ENCODE measurements around the gene MAP4K3.

The MAP4K3 gene

DNA sequence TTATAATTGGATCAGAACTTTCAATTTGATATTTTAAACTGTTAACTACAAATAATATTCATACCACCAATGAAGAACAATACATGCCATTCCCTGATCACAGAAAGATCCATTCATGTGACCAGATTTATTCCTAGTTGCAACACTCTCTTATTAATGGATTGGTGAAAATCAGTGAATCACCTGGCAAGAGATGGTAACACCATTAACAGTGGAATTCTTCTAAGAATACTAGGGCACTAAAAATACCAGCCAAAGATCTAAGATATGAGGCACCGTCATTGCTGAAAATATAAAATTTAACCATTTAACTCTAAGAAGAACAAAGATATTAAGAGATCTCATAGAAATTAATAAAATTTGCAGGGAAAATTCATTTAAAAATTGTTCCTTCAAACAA is 58.1 kb downstream of the MAP4K3 start:
- no peak overlapping the region for H3K27ac ChIP-seq (replicated peaks)
- H3K27me3 ChIP-seq (ENCODE audit: insufficient read depth, poor library complexity, severe bottlenecking), result no peaks in the 10 kb centered on the region
- no peak overlapping the region for H3K4me3 ChIP-seq (replicated peaks; ENCODE audit: insufficient read depth, low read length)
- no peak for DNase-seq (ENCODE audit: low read depth in 1 of 2, low spot score in 1 of 2)
- no peak for TF ChIP-seq POLR2AphosphoS5 (IDR thresholded peaks at IDR 0.05; ENCODE audit: low read depth)
- TF ChIP-seq, protein P1, sequence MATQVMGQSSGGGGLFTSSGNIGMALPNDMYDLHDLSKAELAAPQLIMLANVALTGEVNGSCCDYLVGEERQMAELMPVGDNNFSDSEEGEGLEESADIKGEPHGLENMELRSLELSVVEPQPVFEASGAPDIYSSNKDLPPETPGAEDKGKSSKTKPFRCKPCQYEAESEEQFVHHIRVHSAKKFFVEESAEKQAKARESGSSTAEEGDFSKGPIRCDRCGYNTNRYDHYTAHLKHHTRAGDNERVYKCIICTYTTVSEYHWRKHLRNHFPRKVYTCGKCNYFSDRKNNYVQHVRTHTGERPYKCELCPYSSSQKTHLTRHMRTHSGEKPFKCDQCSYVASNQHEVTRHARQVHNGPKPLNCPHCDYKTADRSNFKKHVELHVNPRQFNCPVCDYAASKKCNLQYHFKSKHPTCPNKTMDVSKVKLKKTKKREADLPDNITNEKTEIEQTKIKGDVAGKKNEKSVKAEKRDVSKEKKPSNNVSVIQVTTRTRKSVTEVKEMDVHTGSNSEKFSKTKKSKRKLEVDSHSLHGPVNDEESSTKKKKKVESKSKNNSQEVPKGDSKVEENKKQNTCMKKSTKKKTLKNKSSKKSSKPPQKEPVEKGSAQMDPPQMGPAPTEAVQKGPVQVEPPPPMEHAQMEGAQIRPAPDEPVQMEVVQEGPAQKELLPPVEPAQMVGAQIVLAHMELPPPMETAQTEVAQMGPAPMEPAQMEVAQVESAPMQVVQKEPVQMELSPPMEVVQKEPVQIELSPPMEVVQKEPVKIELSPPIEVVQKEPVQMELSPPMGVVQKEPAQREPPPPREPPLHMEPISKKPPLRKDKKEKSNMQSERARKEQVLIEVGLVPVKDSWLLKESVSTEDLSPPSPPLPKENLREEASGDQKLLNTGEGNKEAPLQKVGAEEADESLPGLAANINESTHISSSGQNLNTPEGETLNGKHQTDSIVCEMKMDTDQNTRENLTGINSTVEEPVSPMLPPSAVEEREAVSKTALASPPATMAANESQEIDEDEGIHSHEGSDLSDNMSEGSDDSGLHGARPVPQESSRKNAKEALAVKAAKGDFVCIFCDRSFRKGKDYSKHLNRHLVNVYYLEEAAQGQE (IDR thresholded peaks at IDR 0.05; ENCODE audit: insufficient replicate concordance, low read depth), result no peak
- no peak for TF ChIP-seq GABPA (IDR thresholded peaks at IDR 0.05; ENCODE audit: low read depth)
- TF ChIP-seq, protein P2, sequence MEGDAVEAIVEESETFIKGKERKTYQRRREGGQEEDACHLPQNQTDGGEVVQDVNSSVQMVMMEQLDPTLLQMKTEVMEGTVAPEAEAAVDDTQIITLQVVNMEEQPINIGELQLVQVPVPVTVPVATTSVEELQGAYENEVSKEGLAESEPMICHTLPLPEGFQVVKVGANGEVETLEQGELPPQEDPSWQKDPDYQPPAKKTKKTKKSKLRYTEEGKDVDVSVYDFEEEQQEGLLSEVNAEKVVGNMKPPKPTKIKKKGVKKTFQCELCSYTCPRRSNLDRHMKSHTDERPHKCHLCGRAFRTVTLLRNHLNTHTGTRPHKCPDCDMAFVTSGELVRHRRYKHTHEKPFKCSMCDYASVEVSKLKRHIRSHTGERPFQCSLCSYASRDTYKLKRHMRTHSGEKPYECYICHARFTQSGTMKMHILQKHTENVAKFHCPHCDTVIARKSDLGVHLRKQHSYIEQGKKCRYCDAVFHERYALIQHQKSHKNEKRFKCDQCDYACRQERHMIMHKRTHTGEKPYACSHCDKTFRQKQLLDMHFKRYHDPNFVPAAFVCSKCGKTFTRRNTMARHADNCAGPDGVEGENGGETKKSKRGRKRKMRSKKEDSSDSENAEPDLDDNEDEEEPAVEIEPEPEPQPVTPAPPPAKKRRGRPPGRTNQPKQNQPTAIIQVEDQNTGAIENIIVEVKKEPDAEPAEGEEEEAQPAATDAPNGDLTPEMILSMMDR (IDR thresholded peaks at IDR 0.05; ENCODE audit: insufficient read depth, low read length), result no peak
- no peak for TF ChIP-seq SPI1 (IDR thresholded peaks at IDR 0.05; ENCODE audit: borderline replicate concordance, low read depth)

DNA sequence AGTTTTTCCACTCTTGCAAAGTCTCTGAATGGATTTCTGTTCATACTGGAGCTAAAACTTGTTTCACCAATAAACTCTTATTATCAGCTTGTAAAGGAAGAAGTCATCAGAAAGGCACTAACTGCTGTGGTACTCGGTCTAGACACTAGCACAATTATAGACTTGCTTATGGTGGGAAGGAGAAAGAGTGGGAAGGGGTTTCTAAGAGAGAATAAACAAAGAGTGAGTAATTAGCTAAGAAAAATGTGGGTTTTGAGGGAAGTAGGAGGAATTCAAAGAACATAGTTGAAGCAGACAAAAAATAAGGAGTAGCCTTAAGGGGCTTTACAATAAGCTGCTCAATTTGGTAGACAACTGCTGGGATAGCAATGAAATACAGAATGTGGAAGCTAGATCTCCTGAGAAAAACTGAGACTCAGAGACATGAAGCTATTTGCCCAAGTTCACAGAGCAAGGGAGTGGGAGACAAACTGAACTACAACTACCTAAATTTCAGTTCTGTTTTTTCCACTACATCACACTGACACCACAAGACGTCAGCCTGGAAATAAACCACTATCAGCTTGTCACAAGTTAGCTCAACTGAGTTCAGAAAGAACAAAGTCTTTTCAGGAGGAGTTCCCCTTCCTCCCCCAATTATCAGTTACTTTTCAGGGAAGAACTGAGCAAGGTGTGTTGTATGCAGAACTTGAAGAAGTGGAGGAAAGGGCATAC is 59.7 kb downstream of the MAP4K3 start:
- no peaks in the 10 kb centered on the region for H3K27me3 ChIP-seq (ENCODE audit: insufficient read depth, poor library complexity, severe bottlenecking)
- TF ChIP-seq SPI1 (IDR thresholded peaks at IDR 0.05; ENCODE audit: borderline replicate concordance, low read depth) (peak; percentile 43; the same call in 1 of the 2 replicates), GABPA (IDR thresholded peaks at IDR 0.05; ENCODE audit: low read depth) (no peak)
- DNase-seq (ENCODE audit: low read depth in 1 of 2, low spot score in 1 of 2), result peak in 1 of 2 experiments; percentile 57
- peak overlapping the region; percentile 28 for H3K27ac ChIP-seq (replicated peaks)
- H3K4me3 ChIP-seq (replicated peaks; ENCODE audit: insufficient read depth, low read length), result no peak overlapping the region

DNA sequence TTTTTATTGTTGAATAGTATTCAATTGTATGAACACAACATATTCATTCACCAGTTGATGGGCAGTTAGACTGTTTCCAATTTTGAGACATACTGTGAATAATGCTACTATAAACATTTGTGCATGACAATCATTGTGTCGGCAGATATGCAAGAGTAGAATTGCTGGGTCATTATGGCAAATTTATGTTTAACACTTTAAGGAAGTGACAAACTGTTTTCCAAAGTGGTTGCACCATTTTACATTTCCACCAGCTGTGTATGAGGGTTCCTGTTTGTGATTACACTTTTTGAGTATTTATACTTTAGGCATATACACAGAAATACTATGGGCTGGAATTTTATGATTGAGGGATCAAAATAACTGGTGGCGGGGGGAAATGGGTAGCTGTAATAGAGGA is 61.2 kb downstream of the MAP4K3 start:
- Histone ChIP-seq H3K4me3 (replicated peaks; ENCODE audit: insufficient read depth, low read length) (no peak overlapping the region), H3K27me3 (ENCODE audit: insufficient read depth, poor library complexity, severe bottlenecking) (no peaks in the 10 kb centered on the region), H3K27ac (replicated peaks) (peak overlapping the region; percentile 64)
- TF ChIP-seq, protein P1 (IDR thresholded peaks at IDR 0.05; ENCODE audit: insufficient replicate concordance, low read depth), result no peak
- TF ChIP-seq, protein P2 (IDR thresholded peaks at IDR 0.05; ENCODE audit: insufficient read depth, low read length), result no peak
- TF ChIP-seq GABPA (IDR thresholded peaks at IDR 0.05; ENCODE audit: low read depth) (no peak), SPI1 (IDR thresholded peaks at IDR 0.05; ENCODE audit: borderline replicate concordance, low read depth) (peak; percentile 87)
- peak; percentile 28 to 46 for DNase-seq (ENCODE audit: low read depth in 1 of 2, low spot score in 1 of 2)

DNA sequence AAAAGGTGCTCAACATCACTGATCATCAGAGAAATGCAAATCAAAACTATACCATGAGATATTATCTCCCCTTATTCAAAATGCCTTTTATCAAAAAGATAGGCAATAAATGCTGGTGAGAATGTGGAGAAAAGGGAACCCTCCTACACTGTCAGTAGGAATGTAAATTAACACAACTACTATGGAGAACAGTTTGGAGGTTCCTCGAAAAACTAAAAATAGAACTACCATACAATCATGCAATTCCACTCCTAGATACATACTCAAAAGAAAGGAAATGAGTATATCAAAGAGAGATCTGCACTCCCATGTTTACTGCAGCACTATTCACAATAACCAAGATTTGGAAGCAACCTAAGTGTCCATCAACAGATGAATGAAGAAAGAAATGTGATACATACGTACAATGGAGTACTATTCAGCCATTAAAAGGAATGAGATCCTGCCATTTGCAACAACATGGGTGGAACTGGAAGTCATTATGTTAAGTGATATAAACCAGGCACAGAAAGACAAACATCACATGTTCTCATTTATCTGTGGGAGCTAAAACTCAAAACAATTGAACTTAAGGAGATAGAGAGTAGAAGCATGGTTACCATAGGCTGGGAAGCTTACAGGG is 63.8 kb downstream of the MAP4K3 start:
- no peak for DNase-seq (ENCODE audit: low read depth in 1 of 2, low spot score in 1 of 2)
- no peak overlapping the region for H3K4me3 ChIP-seq (replicated peaks; ENCODE audit: insufficient read depth, low read length)
- H3K27me3 ChIP-seq (ENCODE audit: insufficient read depth, poor library complexity, severe bottlenecking), result no peaks in the 10 kb centered on the region
- H3K27ac ChIP-seq (replicated peaks), result no peak overlapping the region
- TF ChIP-seq, protein P1 (IDR thresholded peaks at IDR 0.05; ENCODE audit: insufficient replicate concordance, low read depth), result no peak
- TF ChIP-seq POLR2AphosphoS5 (IDR thresholded peaks at IDR 0.05; ENCODE audit: low read depth), result no peak
- TF ChIP-seq, protein P2 (IDR thresholded peaks at IDR 0.05; ENCODE audit: insufficient read depth, low read length), result no peak
- no peak for TF ChIP-seq SPI1 (IDR thresholded peaks at IDR 0.05; ENCODE audit: borderline replicate concordance, low read depth)
- TF ChIP-seq GABPA (IDR thresholded peaks at IDR 0.05; ENCODE audit: low read depth), result no peak

Measured in HL-60 (cell line).